HepG2 (cell line): ENCODE results near the gene CCDC93.

Experiments used
- CREM ChIP-seq, 2 experiments: sonication (generic) in 1 of 2; formaldehyde crosslinking in 1 of 2; IDR thresholded peaks; 2 replicates each; pipeline versions ENCODE4 v1.4.0 to v1.6.1; 2016 to 2020; ENCODE audit warnings: antibody characterized with exemption in 1 of 2, mild to moderate bottlenecking in 1 of 2, missing genetic modification reagents in 1 of 2
- RAD51 ChIP-seq: fragments of 450-650 bp; IDR thresholded peaks from 2 replicates; pipeline ENCODE4 v1.6.1; 2016; ENCODE audit warnings: borderline replicate concordance

- no peak for TF ChIP-seq RAD51
- no peak for TF ChIP-seq CREM (IDR thresholded peaks at IDR 0.05)
- no peak for TF ChIP-seq CREM (CRISPR knock-in tag; IDR thresholded peaks at IDR 0.05)
Observed at GRCh38 chr2:117994729-117995128, 19.1 kb downstream of the CCDC93 start.
